H9 (cell line): ENCODE data around the gene HTR2B. TPM values are rescaled to one million over a fixed set of nuclear protein-coding genes. Genes with fewer than 3 reads are reported as not detected.

Experiments
- DNase-seq: peaks from one replicate; pipeline ENCODE4 v3.0.0-alpha.2; 2017
- H2AFZ ChIP-seq: one replicate; pipeline ENCODE4 v1.6.1; 2013; ENCODE audit warnings: mild to moderate bottlenecking, low read length, control low read depth, moderate library complexity
- H2AK5ac ChIP-seq: 2 replicates; pipeline ENCODE4 v1.6.1; 2013; ENCODE audit warnings: low read length, control low read depth, mixed read lengths; ENCODE audit not compliant: insufficient read length
- H2BK120ac ChIP-seq: one replicate; pipeline ENCODE4 v1.6.1; 2013; ENCODE audit warnings: low read depth, mild to moderate bottlenecking, low read length, control low read depth, inconsistent platforms; ENCODE audit not compliant: poor library complexity, severe bottlenecking
- H2BK12ac ChIP-seq: 2 replicates; pipeline ENCODE4 v1.6.1; 2013; ENCODE audit warnings: low read length, control low read depth, mixed read lengths, low read depth; ENCODE audit not compliant: insufficient read length
- H2BK15ac ChIP-seq: 2 replicates; pipeline ENCODE4 v1.6.1; 2013; ENCODE audit warnings: low read depth, low read length, control low read depth
- H2BK20ac ChIP-seq: one replicate; pipeline ENCODE4 v1.6.1; 2013; ENCODE audit warnings: low read depth, mild to moderate bottlenecking, low read length, control low read depth, inconsistent platforms; ENCODE audit not compliant: poor library complexity, severe bottlenecking
- H2BK5ac ChIP-seq: 2 replicates; pipeline ENCODE4 v1.6.1; 2013; ENCODE audit warnings: low read length, control low read depth, mixed read lengths; ENCODE audit not compliant: insufficient read length
- H3K14ac ChIP-seq: 2 replicates; pipeline ENCODE4 v1.6.1; 2013; ENCODE audit warnings: low read length, control low read depth; ENCODE audit not compliant: insufficient read depth
- H3K18ac ChIP-seq: 2 replicates; pipeline ENCODE4 v1.6.1; 2013; ENCODE audit warnings: low read depth, mild to moderate bottlenecking, mixed read lengths, low read length, control low read depth; ENCODE audit not compliant: insufficient read length
- H3K23ac ChIP-seq: 2 replicates; pipeline ENCODE4 v1.6.1; 2013; ENCODE audit warnings: low read length, control low read depth, mixed read lengths, low read depth; ENCODE audit not compliant: insufficient read length
- H3K23me2 ChIP-seq: 2 replicates; pipeline ENCODE4 v1.6.1; 2013; ENCODE audit warnings: low read depth, mild to moderate bottlenecking, mixed read lengths, low read length, control low read depth; ENCODE audit not compliant: insufficient read length, poor library complexity, severe bottlenecking
- H3K27ac ChIP-seq: 2 replicates; pipeline ENCODE4 v1.5.1; 2013; ENCODE audit warnings: low read length, control low read depth, mixed read lengths, low read depth; ENCODE audit not compliant: insufficient read length
- H3K27me3 ChIP-seq: 2 replicates; pipeline ENCODE4 v1.6.1; 2013; ENCODE audit warnings: low read length, control low read depth, inconsistent platforms; ENCODE audit not compliant: insufficient read depth
- H3K4ac ChIP-seq: 2 replicates; pipeline ENCODE4 v1.6.1; 2013; ENCODE audit warnings: low read depth, mild to moderate bottlenecking, control low read depth, inconsistent platforms, low read length, moderate library complexity
- H3K4me1 ChIP-seq: 2 replicates; pipeline ENCODE4 v1.6.1; 2013; ENCODE audit warnings: low read length, control low read depth, inconsistent platforms; ENCODE audit not compliant: insufficient read depth
- H3K4me2 ChIP-seq: 2 replicates; pipeline ENCODE4 v1.6.1; 2013; ENCODE audit warnings: low read length, control low read depth, mixed read lengths; ENCODE audit not compliant: insufficient read length, insufficient read depth
- H3K56ac ChIP-seq: 2 replicates; pipeline ENCODE4 v1.6.1; 2013; ENCODE audit warnings: low read depth, mild to moderate bottlenecking, mixed read lengths, low read length, control low read depth; ENCODE audit not compliant: insufficient read length
- H3K79me1 ChIP-seq: 2 replicates; pipeline ENCODE4 v1.6.1; 2013; ENCODE audit warnings: low read depth, mild to moderate bottlenecking, moderate library complexity, low read length, control low read depth, inconsistent platforms; ENCODE audit not compliant: insufficient read depth, poor library complexity, severe bottlenecking
- H3K79me2 ChIP-seq: 2 replicates; pipeline ENCODE4 v1.6.1; 2013; ENCODE audit warnings: low read length, control low read depth, inconsistent platforms; ENCODE audit not compliant: insufficient read depth
- H3K9ac ChIP-seq: 2 replicates; pipeline ENCODE4 v1.6.1; 2013; ENCODE audit warnings: low read length, control low read depth, mixed read lengths; ENCODE audit not compliant: insufficient read length; ENCODE audit errors: extremely low read depth
- H3K9me3 ChIP-seq: one replicate; pipeline ENCODE4 v1.6.1; 2013; ENCODE audit warnings: low read depth, low read length, inconsistent platforms; ENCODE audit not compliant: control insufficient read depth
- H3T11ph ChIP-seq: one replicate; pipeline ENCODE4 v1.6.1; 2013; ENCODE audit warnings: mild to moderate bottlenecking, low read length, control low read depth, inconsistent platforms
- H4K20me1 ChIP-seq: one replicate; pipeline ENCODE4 v1.6.1; 2013; ENCODE audit not compliant: control insufficient read depth, insufficient read length, insufficient read depth
- H4K5ac ChIP-seq: 2 replicates; pipeline ENCODE4 v1.6.1; 2013; ENCODE audit warnings: low read depth, mild to moderate bottlenecking, mixed read lengths, low read length, control low read depth; ENCODE audit not compliant: insufficient read length
- H4K8ac ChIP-seq: replicated peaks from 2 replicates; pipeline ENCODE4 v1.6.1; 2013; ENCODE audit warnings: low read length, control low read depth, mixed read lengths, low read depth; ENCODE audit not compliant: insufficient read length
- H4K91ac ChIP-seq: 2 replicates; pipeline ENCODE4 v1.6.1; 2013; ENCODE audit warnings: low read depth, mild to moderate bottlenecking, moderate library complexity, mixed read lengths, low read length, control low read depth; ENCODE audit not compliant: insufficient read length
- H3K27ac Mint-ChIP-seq, 3 experiments: 2 replicates in 2 of 3; 3 replicates in 1 of 3; pipeline ENCODE4 v1.8.0; 2020 to 2021; ENCODE audit warnings: mixed read lengths in 3 of 3, mild to moderate bottlenecking in 1 of 3, moderate library complexity in 1 of 3
- H3K27me3 Mint-ChIP-seq: 2 replicates; pipeline ENCODE4 v1.8.0; 2021; ENCODE audit warnings: low read depth, mild to moderate bottlenecking, moderate library complexity, mixed read lengths
- H3K36me3 Mint-ChIP-seq, 3 experiments: 2 replicates in 2 of 3; 3 replicates in 1 of 3; pipeline ENCODE4 v1.8.0; 2020 to 2021; ENCODE audit warnings: low read depth in 3 of 3, mixed read lengths in 3 of 3; ENCODE audit not compliant: insufficient read depth in 1 of 3
- H3K4me1 Mint-ChIP-seq, 2 experiments: 2 replicates each; pipeline ENCODE4 v1.8.0; 2020; ENCODE audit warnings: mixed read lengths in 2 of 2
- H3K4me3 Mint-ChIP-seq, 2 experiments: 2 replicates in 1 of 2; 3 replicates in 1 of 2; pipeline ENCODE4 v1.8.0; 2020 to 2021; ENCODE audit warnings: mild to moderate bottlenecking in 2 of 2, mixed read lengths in 2 of 2, moderate library complexity in 1 of 2
- H3K9me3 Mint-ChIP-seq, 2 experiments: 2 replicates in 1 of 2; 3 replicates in 1 of 2; pipeline ENCODE4 v1.8.0; 2020; ENCODE audit warnings: mild to moderate bottlenecking in 2 of 2, mixed read lengths in 2 of 2, moderate library complexity in 1 of 2
- CTCF ChIP-seq: fragments of 200-600 bp; sonication (generic); conservative IDR thresholded peaks from 3 replicates; pipeline ENCODE4 v1.8.0; 2021; ENCODE audit warnings: antibody characterized with exemption, mild to moderate bottlenecking
- WGBS: extraction: QIAGEN DNeasy Blood & Tissue Kit; methylation state at CpG from one replicate; pipeline ENCODE4 v1.1.7; 2013; ENCODE audit warnings: missing lambda C conversion rate, low lambda C conversion rate, mixed read lengths; ENCODE audit not compliant: insufficient read length; ENCODE audit errors: extremely low coverage; 5-methylcytosine and 5-hydroxymethylcytosine counted together
- total RNA-seq: library from RNA; stranded (reverse); gene quantifications from 2 replicates; pipeline ENCODE4 v1.2.1, GENCODE V29; 2021

The HTR2B gene
- total RNA-seq, 1 experiment from 2014 or later = not detected

- Histone ChIP-seq H3K79me1 (peaks cover 5% of the 10 kb centered on the region), H3K18ac (no peak overlapping the region), H3T11ph (no peak overlapping the region), H3K4me2 (no peak overlapping the region), H3K4me1 (no peaks in the 10 kb centered on the region), H3K14ac (no peak overlapping the region), H3K23ac (no peak overlapping the region), H2BK5ac (no peak overlapping the region), H3K27me3 (no peaks in the 10 kb centered on the region), H3K27ac (no peak overlapping the region), H2BK12ac (no peak overlapping the region), H2AFZ (no peak overlapping the region), H2BK20ac (no peak overlapping the region), H3K23me2 (no peaks in the 10 kb centered on the region), H3K9ac (no peak overlapping the region), H4K20me1 (no peaks in the 10 kb centered on the region), H4K5ac (no peak overlapping the region), H3K4ac (no peak overlapping the region), H3K79me2 (0 out of 2 replicates have a peak, but pooled peaks cover 2% of the 10 kb centered on the region), H4K8ac (no peak overlapping the region), H4K91ac (no peak overlapping the region), H3K9me3 (peaks cover 19% of the 10 kb centered on the region), H2BK120ac (no peak overlapping the region), H3K56ac (no peak overlapping the region), H2AK5ac (no peak overlapping the region), H2BK15ac (no peak overlapping the region)
- Mint-ChIP-seq H3K36me3 (peaks cover 33 to 39% (median 39%) of the 10 kb centered on the region in 3 experiments), H3K27me3 (no peaks in the 10 kb centered on the region), H3K27ac (no peak overlapping the region; a peak in 1 of 7 replicates), H3K9me3 (peaks cover 13 to 16% of the 10 kb centered on the region in 2 experiments), H3K4me1 (peaks cover 0 to 3% of the 10 kb centered on the region in 2 experiments; a peak in 2 of 4 replicates), H3K4me3 (no peak overlapping the region)
- WGBS = no CpG with 5 or more reads among the region's 2 CpGs
- no peak for DNase-seq
- no peak for TF ChIP-seq CTCF
These were observed 22.1 kb downstream of the HTR2B start for GRCh38 chr2:231102772-231103171.
